Measurements from ENCODE around the gene AP5B1.

DNA sequence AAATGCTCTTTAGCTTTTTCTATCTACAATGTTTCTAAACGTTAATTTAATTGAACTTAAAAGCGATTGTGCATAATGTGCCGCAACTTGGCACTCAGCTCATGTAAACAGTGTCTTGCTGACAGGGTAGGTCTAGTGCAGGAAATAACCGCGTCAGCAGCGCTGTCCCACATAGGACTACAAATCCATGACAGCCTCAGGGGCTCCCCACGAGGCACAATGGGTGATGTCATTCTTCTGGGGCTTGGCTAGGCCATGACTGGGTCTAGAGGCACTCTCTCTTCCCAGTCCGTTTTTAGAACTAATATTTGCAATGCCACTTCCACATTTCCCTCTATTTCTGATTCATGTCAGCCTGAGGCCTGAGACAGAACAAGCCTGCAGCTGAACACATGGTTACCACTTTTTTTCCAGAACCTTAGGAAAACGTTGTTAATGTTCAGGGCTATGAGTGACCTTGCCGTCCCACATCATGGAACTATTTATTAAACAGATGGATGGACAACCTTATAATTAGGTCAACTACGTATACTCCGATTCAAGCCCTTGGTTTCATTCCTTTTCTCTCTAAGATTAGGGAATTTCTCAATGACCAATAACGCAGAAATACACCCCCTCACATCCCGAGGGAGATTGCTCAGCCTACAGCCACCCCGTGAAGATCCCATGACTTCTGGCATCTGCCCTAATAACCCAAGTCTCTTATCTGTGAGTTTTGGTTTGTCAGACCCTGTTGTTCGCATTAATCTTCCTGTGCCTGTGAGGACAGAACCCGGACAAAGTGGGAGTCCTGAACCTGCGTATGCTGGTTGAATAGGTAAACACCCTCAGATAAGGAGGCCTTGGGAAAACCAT is 33.6 kb upstream of the AP5B1 start:
- TF ChIP-seq, protein P1, sequence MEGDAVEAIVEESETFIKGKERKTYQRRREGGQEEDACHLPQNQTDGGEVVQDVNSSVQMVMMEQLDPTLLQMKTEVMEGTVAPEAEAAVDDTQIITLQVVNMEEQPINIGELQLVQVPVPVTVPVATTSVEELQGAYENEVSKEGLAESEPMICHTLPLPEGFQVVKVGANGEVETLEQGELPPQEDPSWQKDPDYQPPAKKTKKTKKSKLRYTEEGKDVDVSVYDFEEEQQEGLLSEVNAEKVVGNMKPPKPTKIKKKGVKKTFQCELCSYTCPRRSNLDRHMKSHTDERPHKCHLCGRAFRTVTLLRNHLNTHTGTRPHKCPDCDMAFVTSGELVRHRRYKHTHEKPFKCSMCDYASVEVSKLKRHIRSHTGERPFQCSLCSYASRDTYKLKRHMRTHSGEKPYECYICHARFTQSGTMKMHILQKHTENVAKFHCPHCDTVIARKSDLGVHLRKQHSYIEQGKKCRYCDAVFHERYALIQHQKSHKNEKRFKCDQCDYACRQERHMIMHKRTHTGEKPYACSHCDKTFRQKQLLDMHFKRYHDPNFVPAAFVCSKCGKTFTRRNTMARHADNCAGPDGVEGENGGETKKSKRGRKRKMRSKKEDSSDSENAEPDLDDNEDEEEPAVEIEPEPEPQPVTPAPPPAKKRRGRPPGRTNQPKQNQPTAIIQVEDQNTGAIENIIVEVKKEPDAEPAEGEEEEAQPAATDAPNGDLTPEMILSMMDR (IDR thresholded peaks at IDR 0.05; ENCODE audit: low read length) = no peak
- no peak for TF ChIP-seq EZH2 (IDR thresholded peaks at IDR 0.05; ENCODE audit: borderline replicate concordance, low read length)

All from OCI-LY1 (cell line).